ENCODE data around the gene MRPS23. TPM values are rescaled to one million over a fixed set of nuclear protein-coding genes. Genes with fewer than 3 reads are reported as not detected.

The MRPS23 gene
- total RNA-seq, 1 experiment from 2014 or later: 97.5 TPM

DNA sequence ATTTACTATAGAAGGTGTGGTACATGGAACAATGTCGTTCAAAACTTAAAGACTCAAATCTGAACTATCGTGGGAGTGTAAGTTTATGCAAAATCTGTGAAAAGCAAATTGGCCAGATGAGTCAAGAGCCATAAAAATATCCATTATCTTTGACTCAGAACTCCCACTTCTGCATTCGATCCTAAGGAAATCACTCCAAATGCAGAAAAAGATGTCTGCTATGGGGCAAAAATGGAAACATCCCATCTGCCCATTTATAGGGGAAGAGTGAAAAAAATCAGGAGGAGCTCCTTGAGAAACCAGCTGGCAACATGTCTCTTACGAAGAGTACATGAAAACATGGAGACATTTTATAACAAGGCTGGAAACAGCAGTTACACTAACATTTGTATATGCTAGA, 61.1 kb downstream of the MRPS23 start:
- POLR2A ChIA-PET (ENCODE audit: unreplicated experiment): no interaction called here
- BruUV-seq (replicated peaks): no TSS peak
- H3K4me2 ChIP-seq (ENCODE audit: low read length): no peak overlapping the region
- no peak overlapping the region for H3K9ac ChIP-seq (ENCODE audit: low read length)
- DNase-seq (no peak), ATAC-seq (no peak)
- H3K27me3 ChIP-seq (ENCODE audit: low read length): peaks cover 72% of the 10 kb centered on the region
- intact Hi-C loops (cut with micrococcal nuclease): no loop called here
- H3F3A ChIP-seq (ENCODE audit: low read length, unreplicated experiment): no peaks in the 10 kb centered on the region
- H3K36me3 ChIP-seq (ENCODE audit: low read depth, low read length): no peaks in the 10 kb centered on the region
- TF ChIP-seq EZH2phosphoT487 (IDR thresholded peaks at IDR 0.05; ENCODE audit: borderline replicate concordance, low read length) (no peak), EZH2 (IDR thresholded peaks at IDR 0.05; ENCODE audit: low read length, unreplicated experiment) (no peak)
- TF ChIP-seq, protein P1, sequence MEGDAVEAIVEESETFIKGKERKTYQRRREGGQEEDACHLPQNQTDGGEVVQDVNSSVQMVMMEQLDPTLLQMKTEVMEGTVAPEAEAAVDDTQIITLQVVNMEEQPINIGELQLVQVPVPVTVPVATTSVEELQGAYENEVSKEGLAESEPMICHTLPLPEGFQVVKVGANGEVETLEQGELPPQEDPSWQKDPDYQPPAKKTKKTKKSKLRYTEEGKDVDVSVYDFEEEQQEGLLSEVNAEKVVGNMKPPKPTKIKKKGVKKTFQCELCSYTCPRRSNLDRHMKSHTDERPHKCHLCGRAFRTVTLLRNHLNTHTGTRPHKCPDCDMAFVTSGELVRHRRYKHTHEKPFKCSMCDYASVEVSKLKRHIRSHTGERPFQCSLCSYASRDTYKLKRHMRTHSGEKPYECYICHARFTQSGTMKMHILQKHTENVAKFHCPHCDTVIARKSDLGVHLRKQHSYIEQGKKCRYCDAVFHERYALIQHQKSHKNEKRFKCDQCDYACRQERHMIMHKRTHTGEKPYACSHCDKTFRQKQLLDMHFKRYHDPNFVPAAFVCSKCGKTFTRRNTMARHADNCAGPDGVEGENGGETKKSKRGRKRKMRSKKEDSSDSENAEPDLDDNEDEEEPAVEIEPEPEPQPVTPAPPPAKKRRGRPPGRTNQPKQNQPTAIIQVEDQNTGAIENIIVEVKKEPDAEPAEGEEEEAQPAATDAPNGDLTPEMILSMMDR (conservative IDR thresholded peaks at IDR 0.05; ENCODE audit: low read depth, low read length): no peak
- H3K27ac ChIP-seq (ENCODE audit: low read length): no peak overlapping the region
- H2AFZ ChIP-seq (ENCODE audit: low read length): no peak overlapping the region
- H3K4me1 ChIP-seq (ENCODE audit: insufficient read depth, low read length): no peaks in the 10 kb centered on the region
- no peaks in the 10 kb centered on the region for H4K20me1 ChIP-seq (ENCODE audit: low read length)
- no peaks in the 10 kb centered on the region for H3K9me2 ChIP-seq (replicated peaks; ENCODE audit: low read length)
- H3K9me3 ChIP-seq (ENCODE audit: low read length): no peaks in the 10 kb centered on the region
- H3K4me3 ChIP-seq (ENCODE audit: low read length): no peak overlapping the region
- no peaks in the 10 kb centered on the region for H3K79me2 ChIP-seq (ENCODE audit: low read length)
- CTCF ChIA-PET: no interaction called here

GRCh38 chr17:57785022-57785421, 64.8 kb downstream of the MRPS23 start:
- H3K4me3 ChIP-seq (ENCODE audit: low read length): no peak overlapping the region
- H2AFZ ChIP-seq (ENCODE audit: low read length): no peak overlapping the region
- ChIA-PET CTCF (interaction anchor here (0.8 kb wide), 1 partner anchor 12 kb away, joined by 3 read pairs; no protein-coding TSS in a partner anchor), POLR2A (ENCODE audit: unreplicated experiment) (no interaction called here)
- no peaks in the 10 kb centered on the region for H3K9me3 ChIP-seq (ENCODE audit: low read length)
- DNase-seq (no peak), ATAC-seq (no peak)
- H4K20me1 ChIP-seq (ENCODE audit: low read length): no peaks in the 10 kb centered on the region
- no peaks in the 10 kb centered on the region for H3K9me2 ChIP-seq (replicated peaks; ENCODE audit: low read length)
- H3K4me2 ChIP-seq (ENCODE audit: low read length): no peak overlapping the region
- peaks cover 59% of the 10 kb centered on the region for H3K27me3 ChIP-seq (ENCODE audit: low read length)
- TF ChIP-seq EZH2 (IDR thresholded peaks at IDR 0.05; ENCODE audit: low read length, unreplicated experiment) (no peak), EZH2phosphoT487 (IDR thresholded peaks at IDR 0.05; ENCODE audit: borderline replicate concordance, low read length) (no peak)
- TF ChIP-seq, protein P1 (conservative IDR thresholded peaks at IDR 0.05; ENCODE audit: low read depth, low read length): no peak
- H3F3A ChIP-seq (ENCODE audit: low read length, unreplicated experiment): no peaks in the 10 kb centered on the region
- intact Hi-C loops (cut with micrococcal nuclease): no loop called here
- no peaks in the 10 kb centered on the region for H3K79me2 ChIP-seq (ENCODE audit: low read length)
- no peaks in the 10 kb centered on the region for H3K4me1 ChIP-seq (ENCODE audit: insufficient read depth, low read length)
- H3K27ac ChIP-seq (ENCODE audit: low read length): no peak overlapping the region
- H3K36me3 ChIP-seq (ENCODE audit: low read depth, low read length): no peaks in the 10 kb centered on the region
- H3K9ac ChIP-seq (ENCODE audit: low read length): no peak overlapping the region
- BruUV-seq (replicated peaks): no TSS peak

Other genes with a start within 250 kb of the MRPS23 start
- gene CCDC182, start 104.7 kb downstream of the MRPS23 start, total RNA-seq (2014; rRNA removed): not detected in 2 replicates
- 31.6 and 53.4 TPM in 2 replicates for gene CUEDC1, start 105.4 kb upstream of the MRPS23 start, total RNA-seq (2014; rRNA removed)
- gene VEZF1, start 138.2 kb upstream of the MRPS23 start, total RNA-seq (2014; rRNA removed): 70.1 and 78.1 TPM in 2 replicates
- gene SRSF1, start 157.2 kb upstream of the MRPS23 start, total RNA-seq (2014; rRNA removed): 325 and 342 TPM in 2 replicates
- gene DYNLL2, start 233.4 kb upstream of the MRPS23 start, total RNA-seq (2014; rRNA removed): 38.0 and 50.3 TPM in 2 replicates